HG02588 (cell line): ENCODE measurements around the gene CKAP2.
"Not testable (repeated sequence)": the region's sequence is repeated elsewhere in the genome, so short reads cannot be mapped to it uniquely, and the experiment has no call there.

Experiments used
- ATAC-seq: cut with Tn5 transposase; IDR thresholded peaks from one replicate; pipeline ENCODE4 v1.9.1; 2021; ENCODE audit warnings: mild to moderate bottlenecking, moderate library complexity; ENCODE audit not compliant: unreplicated experiment

Gene CKAP2

GRCh38 chr13:52451135-52451804 lies 4.0 kb upstream of the CKAP2 start:
- ATAC-seq, result no peak

GRCh38 chr13:52452470-52452869 lies 2.8 kb upstream of the CKAP2 start:
- ATAC-seq, result no peak

GRCh38 chr13:52454459-52454819 lies 839 bp upstream of the CKAP2 start:
- ATAC-seq, result peak; percentile 37

GRCh38 chr13:52455677-52456041 lies 381 bp downstream of the CKAP2 start:
- ATAC-seq, result peak; percentile 23

GRCh38 chr13:52459668-52460067 lies 4.4 kb downstream of the CKAP2 start:
- no peak for ATAC-seq

- no peak for ATAC-seq
Measured at GRCh38 chr13:52461265-52461664, 6.0 kb downstream of the CKAP2 start.

GRCh38 chr13:52463526-52463925 lies 8.2 kb downstream of the CKAP2 start:
- ATAC-seq, result no peak

GRCh38 chr13:52468487-52468886 lies 13.2 kb downstream of the CKAP2 start:
- ATAC-seq, result not testable (repeated sequence)

GRCh38 chr13:52480677-52481428 lies 25.6 kb downstream of the CKAP2 start:
- not testable (repeated sequence) for ATAC-seq

- ATAC-seq, result not testable (repeated sequence)
Measured at GRCh38 chr13:52487078-52487477, 31.8 kb downstream of the CKAP2 start.

- not testable (repeated sequence) for ATAC-seq
Measured at GRCh38 chr13:52488763-52489162, 33.5 kb downstream of the CKAP2 start.

- ATAC-seq, result not testable (repeated sequence)
Measured at GRCh38 chr13:52491015-52491414, 35.7 kb downstream of the CKAP2 start.

- not testable (repeated sequence) for ATAC-seq
Measured at GRCh38 chr13:52494241-52494640, 39.0 kb downstream of the CKAP2 start.

- ATAC-seq, result not testable (repeated sequence)
Measured at GRCh38 chr13:52497979-52498378, 42.7 kb downstream of the CKAP2 start.

- not testable (repeated sequence) for ATAC-seq
Measured at GRCh38 chr13:52502277-52502676, 47.0 kb downstream of the CKAP2 start.

GRCh38 chr13:52505843-52506242 lies 50.6 kb downstream of the CKAP2 start:
- not testable (repeated sequence) for ATAC-seq

GRCh38 chr13:52509532-52509931 lies 54.3 kb downstream of the CKAP2 start:
- not testable (repeated sequence) for ATAC-seq

- ATAC-seq, result not testable (repeated sequence)
Measured at GRCh38 chr13:52510221-52510797, 55.0 kb downstream of the CKAP2 start.

GRCh38 chr13:52511598-52511997 lies 56.3 kb downstream of the CKAP2 start:
- not testable (repeated sequence) for ATAC-seq

GRCh38 chr13:52513957-52514596 lies 58.8 kb downstream of the CKAP2 start:
- ATAC-seq, result not testable (repeated sequence)

GRCh38 chr13:52523323-52523722 lies 68.0 kb downstream of the CKAP2 start:
- not testable (repeated sequence) for ATAC-seq
